KMS-11 (cell line): ENCODE data around the gene CCDC201.

Experiments used
- H2AFZ ChIP-seq: fragments of 200-600 bp; sonication (generic); 2 replicates; pipeline ENCODE4 v1.6.1; 2016; ENCODE audit warnings: antibody characterized with exemption, mixed run types, low read depth
- H3K27ac ChIP-seq: fragments of 200-600 bp; sonication (generic); 2 replicates; pipeline ENCODE4 v1.6.1; 2016; ENCODE audit warnings: mild to moderate bottlenecking, mixed run types
- H3K27me3 ChIP-seq: fragments of 200-600 bp; sonication (generic); 2 replicates; pipeline ENCODE4 v1.6.1; 2017; ENCODE audit warnings: mild to moderate bottlenecking, low read depth, mixed run types, moderate library complexity; ENCODE audit not compliant: insufficient read depth
- H3K36me3 ChIP-seq: fragments of 200-600 bp; sonication (generic); 2 replicates; pipeline ENCODE4 v1.6.1; 2017; ENCODE audit warnings: mild to moderate bottlenecking, mixed run types; ENCODE audit not compliant: insufficient read depth
- H3K4me1 ChIP-seq: fragments of 200-600 bp; sonication (generic); 2 replicates; pipeline ENCODE4 v1.6.1; 2016; ENCODE audit warnings: mild to moderate bottlenecking, low read depth, mixed run types; ENCODE audit not compliant: poor library complexity, severe bottlenecking
- H3K4me2 ChIP-seq: fragments of 200-600 bp; sonication (generic); 2 replicates; pipeline ENCODE4 v1.7.0; 2016; ENCODE audit warnings: mild to moderate bottlenecking, mixed run types
- H3K4me3 ChIP-seq: fragments of 200-600 bp; sonication (generic); IDR thresholded peaks from 2 replicates; pipeline ENCODE4 v1.6.1; 2017; ENCODE audit warnings: low read depth, low read length, mixed read lengths; ENCODE audit not compliant: insufficient read depth
- H3K79me2 ChIP-seq: fragments of 200-600 bp; sonication (generic); 2 replicates; pipeline ENCODE4 v1.6.1; 2016; ENCODE audit warnings: low read depth, mixed run types; ENCODE audit not compliant: insufficient read depth
- H3K9ac ChIP-seq: fragments of 200-600 bp; sonication (generic); 2 replicates; pipeline ENCODE4 v1.6.1; 2016; ENCODE audit warnings: mild to moderate bottlenecking, mixed run types
- H4K20me1 ChIP-seq: fragments of 200-600 bp; sonication (generic); 2 replicates; pipeline ENCODE4 v1.6.1; 2016; ENCODE audit warnings: mild to moderate bottlenecking, mixed run types; ENCODE audit not compliant: insufficient read depth
- CTCF ChIP-seq: fragments of 200-600 bp; sonication (generic); conservative IDR thresholded peaks from 2 replicates; pipeline ENCODE4 v1.6.1; 2017; ENCODE audit warnings: low read depth, mild to moderate bottlenecking, antibody characterized with exemption, low read length, moderate library complexity, mixed read lengths

Gene CCDC201

DNA sequence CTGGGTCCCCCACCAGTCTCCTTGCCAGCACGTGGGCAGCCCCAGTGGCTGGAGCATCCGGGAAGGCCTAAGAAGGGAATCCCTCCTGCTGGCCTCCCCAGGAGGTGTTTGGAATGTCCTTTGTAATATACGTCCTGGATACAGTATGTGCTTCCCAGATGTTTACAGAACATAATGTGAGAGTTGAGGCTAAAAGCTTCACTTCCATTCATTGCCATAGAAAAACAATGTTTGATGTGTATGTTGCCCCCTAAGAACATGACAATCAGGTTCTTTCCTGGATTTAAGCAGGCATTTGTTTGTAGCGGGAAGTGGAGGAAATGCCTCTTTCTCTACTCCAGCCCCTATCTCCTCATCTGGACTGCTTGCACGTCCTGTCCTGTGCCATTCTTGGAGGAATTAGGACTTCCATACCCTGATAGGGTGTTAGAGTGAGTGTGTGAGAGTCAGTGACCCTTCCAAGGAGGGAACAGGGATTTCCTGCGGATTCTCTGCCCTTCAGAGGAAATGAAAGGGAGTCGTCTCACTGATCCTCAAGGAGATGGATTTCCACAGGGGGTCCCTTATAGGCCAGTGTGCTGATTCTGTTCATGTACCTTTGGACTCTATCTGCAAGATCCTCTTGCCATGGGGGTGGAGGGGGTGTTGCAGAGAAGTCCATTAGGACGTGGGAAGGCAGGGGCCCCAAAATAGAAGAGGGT lies 16.6 kb upstream of the CCDC201 start:
- no peak overlapping the region for H2AFZ ChIP-seq

DNA sequence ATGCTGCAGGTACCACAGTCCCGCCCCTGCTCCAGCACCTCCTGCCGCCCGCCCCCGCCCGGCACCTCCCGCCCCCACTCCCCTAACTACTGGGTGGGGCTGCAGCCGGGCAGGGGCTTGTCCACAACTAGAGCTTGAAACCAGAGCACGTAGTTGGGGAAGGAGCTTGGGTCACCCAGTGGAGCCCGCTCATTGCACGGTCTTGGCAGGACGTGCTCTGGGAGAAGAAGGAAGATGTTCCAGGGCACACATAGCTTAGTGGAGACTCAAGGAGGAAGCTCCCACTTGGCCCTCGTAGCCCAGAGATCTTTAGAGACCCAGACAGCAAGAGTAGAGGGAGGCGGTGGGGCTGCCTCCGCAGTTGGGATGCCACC lies 16.1 kb upstream of the CCDC201 start:
- Histone ChIP-seq H3K79me2 (no peaks in the 10 kb centered on the region), H3K36me3 (no peaks in the 10 kb centered on the region), H2AFZ (no peak overlapping the region), H4K20me1 (no peaks in the 10 kb centered on the region), H3K4me1 (no peaks in the 10 kb centered on the region), H3K4me3 (no peak overlapping the region), H3K4me2 (no peak overlapping the region), H3K27me3 (no peaks in the 10 kb centered on the region), H3K9ac (no peak overlapping the region), H3K27ac (no peak overlapping the region)
- no peak for TF ChIP-seq CTCF

More for the DNA sequence above, 16.6 kb upstream of the CCDC201 start:
- no peak overlapping the region for H3K9ac ChIP-seq
- no peak overlapping the region for H3K4me2 ChIP-seq
- no peak overlapping the region for H3K27ac ChIP-seq
- H3K4me1 ChIP-seq: no peaks in the 10 kb centered on the region
- no peaks in the 10 kb centered on the region for H4K20me1 ChIP-seq
- no peaks in the 10 kb centered on the region for H3K79me2 ChIP-seq
- no peak for TF ChIP-seq CTCF
- H3K36me3 ChIP-seq: no peaks in the 10 kb centered on the region
- H3K4me3 ChIP-seq: no peak overlapping the region
- H3K27me3 ChIP-seq: no peaks in the 10 kb centered on the region

DNA sequence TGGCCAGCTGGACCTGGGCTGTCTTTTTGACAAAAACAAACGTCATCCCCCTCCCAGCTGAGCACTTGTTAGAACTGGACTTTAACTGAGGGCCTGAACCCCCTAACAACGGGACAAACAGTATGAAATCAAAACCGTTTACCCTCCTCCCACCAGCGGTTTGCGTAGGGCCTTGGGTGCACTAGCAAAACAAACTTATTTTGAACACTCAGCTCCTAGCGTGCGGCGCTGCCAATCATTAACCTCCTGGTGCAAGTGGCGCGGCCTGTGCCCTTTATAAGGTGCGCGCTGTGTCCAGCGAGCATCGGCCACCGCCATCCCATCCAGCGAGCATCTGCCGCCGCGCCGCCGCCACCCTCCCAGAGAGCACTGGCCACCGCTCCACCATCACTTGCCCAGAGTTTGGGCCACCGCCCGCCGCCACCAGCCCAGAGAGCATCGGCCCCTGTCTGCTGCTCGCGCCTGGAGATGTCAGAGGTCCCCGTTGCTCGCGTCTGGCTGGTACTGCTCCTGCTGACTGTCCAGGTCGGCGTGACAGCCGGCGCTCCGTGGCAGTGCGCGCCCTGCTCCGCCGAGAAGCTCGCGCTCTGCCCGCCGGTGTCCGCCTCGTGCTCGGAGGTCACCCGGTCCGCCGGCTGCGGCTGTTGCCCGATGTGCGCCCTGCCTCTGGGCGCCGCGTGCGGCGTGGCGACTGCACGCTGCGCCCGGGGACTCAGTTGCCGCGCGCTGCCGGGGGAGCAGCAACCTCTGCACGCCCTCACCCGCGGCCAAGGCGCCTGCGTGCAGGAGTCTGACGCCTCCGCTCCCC lies 15.5 kb upstream of the CCDC201 start, which contains the start of gene IGFBP1:
IGFBP1 (plus strand) TSS at position 304 of the 808 bp plus-strand sequence; CDS start at position 469, 165 bp downstream.
- H3K36me3 ChIP-seq: no peaks in the 10 kb centered on the region
- no peak within 1 kb of the TSS for H3K27ac ChIP-seq
- no peak within 1 kb of the TSS for H3K9ac ChIP-seq
- H3K27me3 ChIP-seq: no peaks in the 10 kb centered on the region
- no peak within 1 kb of the TSS for H3K4me3 ChIP-seq
- no peak within 1 kb of the TSS for H3K4me2 ChIP-seq
- H4K20me1 ChIP-seq: no peaks in the 10 kb centered on the region
- no peak for TF ChIP-seq CTCF
- H3K79me2 ChIP-seq: no peaks in the 10 kb centered on the region
- no peaks in the 10 kb centered on the region for H3K4me1 ChIP-seq
- H2AFZ ChIP-seq: no peak within 1 kb of the TSS

DNA sequence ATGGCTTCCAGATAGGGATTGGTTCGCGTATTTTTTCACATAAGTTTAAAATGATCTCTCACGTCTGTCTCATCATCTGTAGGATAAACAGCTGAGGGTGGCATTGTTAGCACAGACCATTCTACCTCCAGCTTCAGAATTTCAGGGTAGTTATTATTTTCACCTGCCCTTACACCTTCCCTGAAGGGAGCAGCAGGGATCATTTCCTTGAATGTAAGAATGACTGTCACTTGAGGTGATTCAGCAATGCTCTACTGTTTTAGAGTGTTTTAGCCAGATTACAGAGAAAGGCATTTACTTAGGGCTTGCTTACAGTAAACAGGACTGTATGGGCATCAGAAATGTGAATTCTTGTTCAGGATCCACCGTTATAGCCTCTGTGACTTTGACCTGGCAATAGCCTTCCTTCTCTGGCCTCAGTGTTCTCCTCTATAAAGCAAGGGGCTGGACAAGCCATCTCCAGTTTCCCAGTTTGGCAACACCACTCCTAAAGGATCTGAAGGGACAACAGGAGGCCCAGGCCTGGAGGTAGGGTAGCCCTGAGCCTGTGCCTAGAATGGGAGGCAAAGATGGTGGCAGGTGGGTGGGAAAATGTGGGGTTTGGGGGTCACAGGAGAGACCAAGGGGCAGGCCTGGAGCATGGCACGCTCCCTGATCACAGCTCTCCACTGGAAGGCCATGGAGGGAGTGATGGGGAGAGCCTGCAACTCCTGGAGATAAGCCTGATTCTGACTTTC lies 14.2 kb upstream of the CCDC201 start:
- TF ChIP-seq CTCF: no peak
- Histone ChIP-seq H3K79me2 (no peaks in the 10 kb centered on the region), H3K4me1 (no peaks in the 10 kb centered on the region), H3K27me3 (no peaks in the 10 kb centered on the region), H3K36me3 (no peaks in the 10 kb centered on the region), H4K20me1 (no peaks in the 10 kb centered on the region), H3K4me2 (no peak overlapping the region), H3K4me3 (no peak overlapping the region), H3K9ac (no peak overlapping the region), H2AFZ (no peak overlapping the region), H3K27ac (no peak overlapping the region)
